Neuronal stem cell (in vitro differentiated cells): ENCODE measurements around the gene SIK3.

ENCODE experiments used
- DNase-seq: peaks from one replicate; pipeline ENCODE4 v3.0.0-alpha.2; 2013; ENCODE audit warnings: low spot score
- H2AFZ ChIP-seq: one replicate; pipeline ENCODE4 v1.6.1; 2013; ENCODE audit warnings: mild to moderate bottlenecking, low read length, inconsistent platforms
- H2AK5ac ChIP-seq: 2 replicates; pipeline ENCODE4 v1.6.1; 2013; ENCODE audit warnings: low read depth, mild to moderate bottlenecking, inconsistent platforms, low read length, moderate library complexity, mixed read lengths
- H2BK120ac ChIP-seq: 2 replicates; pipeline ENCODE4 v1.6.1; 2013; ENCODE audit warnings: low read depth, mild to moderate bottlenecking, inconsistent platforms, low read length, moderate library complexity, mixed read lengths
- H2BK12ac ChIP-seq: one replicate; pipeline ENCODE4 v1.6.1; 2013; ENCODE audit warnings: low read length, inconsistent platforms
- H2BK15ac ChIP-seq: 2 replicates; pipeline ENCODE4 v1.6.1; 2013; ENCODE audit warnings: mild to moderate bottlenecking, low read length, inconsistent platforms, mixed read lengths
- H2BK5ac ChIP-seq: one replicate; pipeline ENCODE4 v1.6.1; 2013; ENCODE audit warnings: inconsistent platforms, mild to moderate bottlenecking, low read length, moderate library complexity
- H3K14ac ChIP-seq: one replicate; pipeline ENCODE4 v1.6.1; 2013; ENCODE audit warnings: low read length, inconsistent platforms
- H3K18ac ChIP-seq: 2 replicates; pipeline ENCODE4 v1.6.1; 2013; ENCODE audit warnings: low read length, inconsistent platforms
- H3K23ac ChIP-seq: 2 replicates; pipeline ENCODE4 v1.6.1; 2013; ENCODE audit warnings: low read depth, mild to moderate bottlenecking, mixed read lengths, low read length, inconsistent platforms; ENCODE audit not compliant: poor library complexity
- H3K27ac ChIP-seq: replicated peaks from 3 replicates; pipeline ENCODE4 v1.5.1; 2013; ENCODE audit warnings: low read length, inconsistent platforms
- H3K27me3 ChIP-seq, 3 experiments: 2 replicates each; pipeline ENCODE4 v1.6.1; 2013; ENCODE audit warnings: low read length in 3 of 3, mild to moderate bottlenecking in 2 of 3, inconsistent platforms in 1 of 3, low read depth in 1 of 3, mixed read lengths in 1 of 3, moderate library complexity in 1 of 3; ENCODE audit not compliant: control insufficient read depth in 3 of 3, insufficient read depth in 3 of 3
- H3K36me3 ChIP-seq, 2 donors: replicated peaks in 1 of 2; 2 replicates each; pipeline ENCODE4 v1.6.1; 2013; ENCODE audit warnings: low read length in 2 of 2; ENCODE audit not compliant: control insufficient read depth in 2 of 2, insufficient read depth in 2 of 2
- H3K4ac ChIP-seq: 2 replicates; pipeline ENCODE4 v1.6.1; 2013; ENCODE audit warnings: inconsistent platforms, mild to moderate bottlenecking, low read length, moderate library complexity
- H3K4me1 ChIP-seq, 2 donors: 1 replicate in 1 of 2; 2 replicates in 1 of 2; pipeline ENCODE4 v1.6.1; 2013; ENCODE audit warnings: low read length in 2 of 2, low read depth in 1 of 2; ENCODE audit not compliant: control insufficient read depth in 2 of 2, insufficient read depth in 1 of 2
- H3K4me2 ChIP-seq: one replicate; pipeline ENCODE4 v1.6.1; 2013; ENCODE audit warnings: mild to moderate bottlenecking, low read length, inconsistent platforms; ENCODE audit not compliant: insufficient read depth, poor library complexity, severe bottlenecking
- H3K4me3 ChIP-seq, 2 donors: 2 replicates each; pipeline ENCODE4 v1.5.1; 2013; ENCODE audit warnings: low read length in 2 of 2, mild to moderate bottlenecking in 2 of 2, inconsistent platforms in 1 of 2, moderate library complexity in 1 of 2
- H3K79me1 ChIP-seq: one replicate; pipeline ENCODE4 v1.6.1; 2013; ENCODE audit warnings: low read depth, mild to moderate bottlenecking, inconsistent platforms, low read length, moderate library complexity
- H3K9ac ChIP-seq: one replicate; pipeline ENCODE4 v1.6.1; 2013; ENCODE audit warnings: mild to moderate bottlenecking, low read depth, low read length, inconsistent platforms; ENCODE audit not compliant: poor library complexity
- H3K9me3 ChIP-seq, 2 donors: replicated peaks in 1 of 2; 2 replicates each; pipeline versions ENCODE3 to v1.6.1; 2013; ENCODE audit warnings: low read length in 2 of 2, mild to moderate bottlenecking in 2 of 2, inconsistent platforms in 1 of 2, low read depth in 1 of 2, mixed read lengths in 1 of 2, moderate library complexity in 1 of 2; ENCODE audit not compliant: control insufficient read depth in 2 of 2, insufficient read depth in 1 of 2
- H4K8ac ChIP-seq: one replicate; pipeline ENCODE4 v1.6.1; 2013; ENCODE audit warnings: low read depth, mild to moderate bottlenecking, inconsistent platforms, low read length, moderate library complexity
- H4K91ac ChIP-seq: one replicate; pipeline ENCODE4 v1.6.1; 2013; ENCODE audit warnings: low read length, low read depth, mild to moderate bottlenecking, inconsistent platforms; ENCODE audit not compliant: poor library complexity
- WGBS, 2 donors: extraction: QIAGEN DNeasy Blood & Tissue Kit; methylation state at CpG; one replicate each; pipeline ENCODE4 v1.1.7; 2013; ENCODE audit warnings: missing lambda C conversion rate in 2 of 2, mixed read lengths in 1 of 2; ENCODE audit not compliant: insufficient read length in 2 of 2, insufficient replicate concordance in 1 of 2; ENCODE audit errors: extremely low coverage in 2 of 2; 5-methylcytosine and 5-hydroxymethylcytosine counted together

The SIK3 gene

GRCh38 chr11:116856423-116856822 is 241.8 kb downstream of the SIK3 start:
- Histone ChIP-seq H3K9me3 (peaks cover 0 to 3% of the 10 kb centered on the region in 2 donors), H3K14ac (no peak overlapping the region), H2BK15ac (no peak overlapping the region), H2BK12ac (no peak overlapping the region), H2BK5ac (no peak overlapping the region), H3K4me2 (no peak overlapping the region), H2AK5ac (no peak overlapping the region), H3K9ac (no peak overlapping the region), H2AFZ (no peak overlapping the region), H3K4ac (no peak overlapping the region), H3K23ac (no peak overlapping the region), H3K79me1 (peaks cover 4% of the 10 kb centered on the region), H3K18ac (no peak overlapping the region), H3K4me3 (no peak overlapping the region), H4K8ac (no peak overlapping the region), H3K4me1 (no peaks in the 10 kb centered on the region), H3K27ac (no peak overlapping the region), H4K91ac (no peak overlapping the region), H3K36me3 (peaks cover 42 to 84% of the 10 kb centered on the region in 2 donors), H3K27me3 (no peaks in the 10 kb centered on the region), H2BK120ac (no peak overlapping the region)
- DNase-seq, result no peak
- no CpG with 5 or more reads among the region's 5 CpGs for WGBS, 2 donors

- Histone ChIP-seq H2BK120ac (no peak overlapping the region), H3K18ac (no peak overlapping the region), H3K4me2 (no peak overlapping the region), H3K14ac (no peak overlapping the region), H3K9ac (no peak overlapping the region), H3K79me1 (peaks cover 4% of the 10 kb centered on the region), H3K4me3 (no peak overlapping the region), H3K4me1 (no peaks in the 10 kb centered on the region), H4K91ac (no peak overlapping the region), H3K23ac (no peak overlapping the region), H4K8ac (no peak overlapping the region), H2BK12ac (no peak overlapping the region), H2BK15ac (no peak overlapping the region), H3K27ac (no peak overlapping the region), H3K9me3 (peaks cover 0 to 3% of the 10 kb centered on the region in 2 donors), H3K27me3 (no peaks in the 10 kb centered on the region), H2BK5ac (no peak overlapping the region), H3K4ac (no peak overlapping the region), H2AK5ac (no peak overlapping the region), H2AFZ (no peak overlapping the region), H3K36me3 (peaks cover 35 to 77% of the 10 kb centered on the region in 2 donors)
- no peak for DNase-seq
- WGBS, 2 donors, result no CpG with 5 or more reads among the region's 7 CpGs
These were observed 242.8 kb downstream of the SIK3 start for GRCh38 chr11:116855413-116855812.

GRCh38 chr11:116853461-116854073 is 244.7 kb downstream of the SIK3 start:
- Histone ChIP-seq H3K14ac (no peak overlapping the region), H3K4me2 (no peak overlapping the region), H2BK5ac (no peak overlapping the region), H3K27ac (no peak overlapping the region), H3K9ac (no peak overlapping the region), H3K79me1 (no peaks in the 10 kb centered on the region), H2BK12ac (no peak overlapping the region), H2BK120ac (no peak overlapping the region), H2BK15ac (no peak overlapping the region), H3K4me1 (no peaks in the 10 kb centered on the region), H4K8ac (no peak overlapping the region), H3K4ac (no peak overlapping the region), H3K23ac (no peak overlapping the region), H3K36me3 (peaks cover 28 to 78% of the 10 kb centered on the region in 2 donors), H3K4me3 (no peak overlapping the region), H2AK5ac (no peak overlapping the region), H4K91ac (no peak overlapping the region), H3K9me3 (no peaks in the 10 kb centered on the region), H3K18ac (no peak overlapping the region), H2AFZ (no peak overlapping the region), H3K27me3 (no peaks in the 10 kb centered on the region)
- no CpG with 5 or more reads among the region's 6 CpGs for WGBS, 2 donors
- no peak for DNase-seq

GRCh38 chr11:116852261-116853031 is 245.8 kb downstream of the SIK3 start:
- Histone ChIP-seq H3K79me1 (no peaks in the 10 kb centered on the region), H3K4ac (no peak overlapping the region), H3K4me3 (no peak overlapping the region), H2BK12ac (no peak overlapping the region), H3K23ac (no peak overlapping the region), H2BK120ac (no peak overlapping the region), H3K4me1 (no peaks in the 10 kb centered on the region), H3K4me2 (no peak overlapping the region), H2AFZ (no peak overlapping the region), H3K36me3 (peaks cover 21 to 75% of the 10 kb centered on the region in 2 donors), H3K9me3 (no peaks in the 10 kb centered on the region), H4K91ac (no peak overlapping the region), H2BK15ac (no peak overlapping the region), H3K9ac (no peak overlapping the region), H2BK5ac (no peak overlapping the region), H4K8ac (no peak overlapping the region), H3K18ac (no peak overlapping the region), H2AK5ac (no peak overlapping the region), H3K27ac (no peak overlapping the region), H3K14ac (no peak overlapping the region), H3K27me3 (no peaks in the 10 kb centered on the region)
- no peak for DNase-seq
- no CpG with 5 or more reads among the region's 5 CpGs for WGBS, 2 donors
